ENCODE results near the gene LPO.

Gene LPO

DNA sequence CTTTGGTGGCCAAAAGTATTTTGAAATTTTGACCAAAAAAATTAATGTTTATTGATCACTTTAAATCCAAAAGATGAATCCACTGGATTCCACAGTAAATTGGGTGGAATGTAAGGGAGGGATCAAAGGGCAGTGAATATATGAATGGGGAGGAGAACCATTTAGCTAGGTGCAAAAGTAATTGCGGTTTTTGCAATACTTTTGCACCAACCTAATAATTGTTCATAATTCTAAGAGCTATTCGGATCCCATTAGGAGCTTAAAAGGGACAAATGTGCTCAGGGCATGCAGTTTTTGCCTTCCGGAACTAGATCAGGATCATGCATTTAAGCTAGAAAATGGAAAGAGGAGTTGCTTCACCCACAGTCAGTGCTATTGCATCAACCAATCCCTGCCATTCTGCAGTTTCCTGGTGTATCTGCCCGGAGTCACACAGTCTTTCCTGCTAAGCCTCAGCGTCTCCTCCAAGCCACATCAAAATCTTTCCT lies at the start of gene LPO:
LPO (plus strand) TSS at position 438 of the 488 bp plus-strand sequence. CDS start 4,396 bp downstream, outside the sequence.
- DNase-seq, result no peak

DNA sequence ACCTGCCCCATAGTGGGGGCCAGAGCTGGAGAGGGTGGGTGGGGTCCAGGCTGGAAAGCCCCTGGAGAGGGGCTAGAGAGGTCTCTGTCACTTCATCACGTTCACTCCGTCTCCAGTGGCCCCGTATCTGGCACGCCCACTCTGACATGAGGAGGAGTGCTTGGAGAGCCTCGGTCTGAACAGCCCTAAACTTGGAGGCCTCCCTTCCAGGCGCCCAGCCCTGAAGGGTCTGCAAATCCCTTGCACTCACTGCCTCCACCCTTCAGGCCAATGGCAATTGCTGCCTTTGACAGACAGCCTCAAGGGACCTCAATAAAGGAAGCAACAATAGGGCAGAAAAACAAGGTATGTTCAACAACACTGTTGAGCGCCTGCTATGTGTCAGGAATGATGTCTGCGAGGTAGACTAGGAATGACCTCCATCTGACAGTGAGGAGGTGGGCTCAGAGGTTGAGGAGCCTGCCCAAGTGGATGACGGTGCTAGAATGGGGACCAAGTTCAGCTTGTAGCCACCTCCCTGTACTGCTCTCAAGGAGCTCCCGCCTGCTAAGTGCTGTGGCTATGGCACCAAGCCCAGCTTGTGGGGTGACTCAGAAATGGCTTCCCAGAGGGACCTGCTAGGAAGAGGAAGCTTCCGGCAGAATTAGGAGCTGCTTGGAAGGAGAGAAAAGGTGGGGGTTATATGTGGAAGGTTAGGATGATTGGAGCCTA lies 48.8 kb upstream of the LPO start:
- no peak for DNase-seq

DNA sequence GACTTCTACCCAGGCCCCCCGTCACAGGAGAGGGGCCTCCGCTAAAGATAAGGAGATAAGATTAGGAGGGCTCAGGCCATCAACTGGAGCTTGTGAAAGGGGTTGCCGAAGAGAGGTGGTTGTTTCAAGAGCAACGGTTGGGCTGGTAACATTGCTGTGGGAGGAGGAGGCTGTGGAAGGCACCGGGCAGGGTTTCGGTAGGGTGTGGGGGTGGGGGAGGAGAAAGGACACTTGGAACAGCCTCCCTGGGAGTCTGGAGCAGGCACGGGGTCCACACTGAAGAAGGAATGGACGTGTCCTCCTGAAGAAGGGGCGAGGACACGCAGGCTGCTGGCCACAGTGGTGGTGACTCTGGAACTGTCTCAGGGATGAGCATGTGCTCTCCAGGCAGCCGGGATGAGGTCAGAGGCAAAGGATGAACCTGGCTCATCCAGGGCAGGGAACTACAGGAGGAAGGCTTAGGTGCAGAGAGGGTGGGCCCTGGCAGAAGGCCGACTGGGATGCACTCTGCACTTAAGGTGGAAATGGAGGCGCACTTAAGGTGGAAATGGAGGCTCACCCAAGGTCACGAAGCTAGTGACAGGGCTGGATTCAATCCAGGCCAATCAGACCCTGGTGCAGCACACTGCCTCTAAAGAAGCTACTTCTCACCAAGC lies 47.0 kb upstream of the LPO start:
- DNase-seq, result no peak

DNA sequence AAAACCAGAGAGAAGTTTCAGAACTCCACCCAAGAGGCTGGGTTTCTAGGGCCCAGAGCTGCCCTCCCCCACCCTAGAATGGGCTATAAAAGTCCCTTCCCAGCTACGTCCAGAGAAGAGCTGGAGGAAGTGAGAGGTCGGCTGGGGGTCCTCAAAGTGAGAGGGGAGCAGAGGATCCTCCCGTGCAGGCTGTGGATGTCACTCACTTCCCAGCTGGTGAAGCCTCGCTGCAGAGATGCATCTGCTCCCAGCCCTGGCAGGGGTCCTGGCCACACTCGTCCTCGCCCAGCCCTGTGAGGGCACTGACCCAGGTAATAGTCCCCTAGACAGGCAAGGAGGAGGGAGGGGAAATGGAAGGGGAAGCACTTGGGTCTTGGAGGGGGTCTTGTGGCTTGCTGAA lies 45.8 kb upstream of the LPO start, which contains the start of gene EPX:
EPX (plus strand) TSS at position 115 of the 400 bp plus-strand sequence; CDS start at position 236, 121 bp downstream.
- no peak for DNase-seq

DNA sequence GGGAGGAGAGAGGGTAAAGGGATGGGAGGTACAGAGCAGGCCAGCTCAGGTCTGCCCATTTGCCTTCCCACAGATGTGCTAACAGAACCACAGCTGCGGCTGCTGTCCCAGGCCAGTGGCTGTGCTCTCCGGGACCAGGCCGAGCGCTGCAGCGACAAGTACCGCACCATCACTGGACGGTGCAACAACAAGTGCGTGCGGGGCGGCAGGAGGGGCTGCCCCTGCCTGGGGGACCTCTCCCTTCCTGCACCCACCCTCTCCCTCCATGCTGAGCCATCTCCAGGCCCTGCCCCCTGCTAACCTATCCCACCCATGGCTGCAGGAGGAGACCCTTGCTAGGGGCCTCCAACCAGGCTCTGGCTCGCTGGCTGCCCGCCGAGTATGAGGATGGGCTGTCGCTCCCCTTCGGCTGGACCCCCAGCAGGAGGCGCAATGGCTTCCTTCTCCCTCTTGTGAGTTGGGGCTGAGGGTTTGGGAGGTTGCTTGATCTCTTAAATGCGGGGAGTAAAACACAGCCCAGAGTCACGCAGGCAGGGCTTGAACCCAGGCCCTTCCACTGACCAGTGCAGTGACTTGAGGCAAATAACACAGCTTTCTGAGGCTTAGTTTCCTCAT lies 44.6 kb upstream of the LPO start:
- no peak for DNase-seq

DNA sequence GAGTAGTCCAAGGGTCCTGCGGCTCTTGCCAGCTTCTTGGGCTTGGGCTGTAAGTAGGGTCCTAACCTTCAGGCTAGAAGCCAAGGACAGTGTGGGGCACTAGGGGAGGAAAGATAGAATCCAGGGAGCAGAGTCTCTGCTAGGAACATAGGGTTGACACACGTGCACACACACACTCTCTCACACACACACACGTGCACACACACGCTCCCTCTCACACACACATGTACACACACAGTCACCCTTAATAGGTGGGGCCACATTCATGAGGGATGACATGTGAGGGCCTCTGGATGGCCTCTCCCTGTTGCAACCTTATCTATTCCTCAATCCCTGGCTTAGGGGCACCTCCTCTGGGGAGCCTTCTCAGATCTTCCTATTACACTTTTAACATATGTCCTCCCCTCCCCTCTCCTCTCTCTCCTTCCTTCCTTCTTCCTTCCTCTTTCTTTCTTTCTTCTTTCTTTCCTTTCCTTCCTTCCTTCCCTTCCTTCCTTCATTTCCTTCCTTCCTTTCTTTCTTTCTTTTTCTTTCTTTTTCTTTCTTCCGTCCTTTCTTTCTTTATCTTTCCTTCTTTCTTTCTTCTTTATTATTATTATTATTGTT lies 42.8 kb upstream of the LPO start:
- DNase-seq, result no peak

DNA sequence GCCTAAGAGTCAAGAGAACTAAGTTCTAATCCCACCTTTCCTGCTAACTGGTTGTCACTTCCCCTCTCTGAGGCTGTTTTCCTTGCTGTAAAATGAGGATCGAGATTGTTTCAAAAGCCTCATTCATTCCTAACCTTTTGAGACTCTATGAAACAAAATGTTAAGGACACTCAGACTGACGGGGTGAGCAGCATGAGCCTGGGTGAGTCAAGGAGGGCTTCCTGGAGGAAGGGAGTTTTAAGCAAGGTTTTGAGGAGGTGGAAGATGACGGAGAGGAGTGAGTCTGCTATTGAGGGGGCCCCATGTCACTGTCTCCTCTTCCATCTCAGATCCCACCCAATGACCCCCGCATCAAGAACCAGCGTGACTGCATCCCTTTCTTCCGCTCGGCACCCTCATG lies 41.8 kb upstream of the LPO start:
- no peak for DNase-seq

DNA sequence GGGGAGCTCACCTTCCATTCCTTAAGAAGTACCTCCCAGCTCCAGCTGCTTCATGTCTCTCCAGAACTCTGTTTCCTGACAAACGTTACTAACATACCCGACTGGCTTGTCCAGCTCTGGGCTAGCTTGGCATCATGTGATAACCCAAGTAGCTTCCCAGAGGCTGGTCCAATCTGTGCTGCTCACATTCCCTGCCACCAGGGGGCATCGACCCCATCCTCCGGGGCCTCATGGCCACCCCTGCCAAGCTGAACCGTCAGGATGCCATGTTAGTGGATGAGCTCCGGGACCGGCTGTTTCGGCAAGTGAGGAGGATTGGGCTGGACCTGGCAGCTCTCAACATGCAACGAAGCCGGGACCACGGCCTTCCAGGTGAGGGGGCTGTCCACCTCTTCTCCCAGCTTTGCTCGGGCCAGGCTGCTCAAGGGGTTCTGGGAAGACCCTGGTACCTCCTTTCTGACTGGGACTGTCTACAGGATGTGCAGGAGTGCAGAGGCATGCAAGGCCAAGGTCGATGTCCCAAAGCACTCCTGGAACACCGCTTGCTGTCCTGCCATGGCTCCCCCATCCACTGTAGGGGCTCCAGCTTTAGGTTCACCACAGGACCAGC lies 38.3 kb upstream of the LPO start:
- DNase-seq, result peak; percentile 24

DNA sequence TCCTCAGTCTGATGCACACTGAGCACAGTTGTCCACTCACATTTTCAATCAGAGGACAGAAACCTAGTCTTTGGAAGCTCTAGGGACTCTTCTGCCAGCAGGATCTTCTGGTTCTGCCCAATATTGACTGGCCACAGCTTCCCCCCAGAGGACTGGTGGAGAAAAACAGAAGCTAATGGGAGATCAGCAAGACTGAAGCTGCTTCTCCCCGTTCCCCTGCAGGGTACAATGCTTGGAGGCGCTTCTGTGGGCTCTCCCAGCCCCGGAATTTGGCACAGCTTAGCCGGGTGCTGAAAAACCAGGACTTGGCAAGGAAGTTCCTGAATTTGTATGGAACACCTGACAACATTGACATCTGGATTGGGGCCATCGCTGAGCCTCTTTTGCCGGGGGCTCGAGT lies 35.5 kb upstream of the LPO start:
- DNase-seq, result no peak

DNA sequence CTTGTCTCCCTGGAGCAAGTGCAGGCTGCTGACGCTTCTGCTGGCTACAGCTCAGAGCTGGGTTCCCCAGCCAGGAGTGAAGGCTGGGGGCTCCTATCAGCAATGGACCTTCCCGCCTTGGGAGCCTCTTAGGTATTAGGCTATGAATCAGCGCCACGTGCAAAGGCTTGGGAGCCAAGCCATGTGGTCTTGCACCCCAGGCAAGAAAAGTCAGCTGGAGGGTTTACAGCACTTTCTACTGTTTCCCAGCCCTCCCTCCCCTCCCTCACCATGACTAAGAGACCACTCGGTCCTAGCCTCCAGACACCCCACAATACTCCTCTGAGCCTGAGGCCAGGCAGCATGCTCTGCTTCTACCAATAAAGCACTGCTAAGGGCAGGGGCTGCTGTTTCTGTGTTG lies 33.6 kb upstream of the LPO start:
- no peak for DNase-seq

DNA sequence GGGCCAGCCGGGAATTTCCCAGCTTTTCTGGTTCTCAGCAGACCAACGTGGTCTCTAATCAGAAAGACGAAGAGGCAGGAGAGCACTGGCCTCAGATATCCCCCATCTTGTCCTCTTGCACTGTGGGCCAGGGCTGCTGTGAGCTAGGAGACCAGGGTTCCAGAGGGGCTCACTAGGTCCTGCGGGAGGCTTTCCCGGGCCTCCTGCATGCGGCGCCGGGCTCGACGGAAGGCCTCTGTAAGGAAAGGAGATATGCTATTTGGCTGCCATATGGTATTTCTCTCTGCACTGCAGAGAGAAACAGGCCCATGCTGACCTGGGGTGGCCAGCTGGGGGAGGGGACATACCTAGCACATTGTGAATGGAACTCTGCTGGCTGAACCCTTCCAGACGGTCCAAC lies 32.4 kb upstream of the LPO start:
- DNase-seq, result no peak

DNA sequence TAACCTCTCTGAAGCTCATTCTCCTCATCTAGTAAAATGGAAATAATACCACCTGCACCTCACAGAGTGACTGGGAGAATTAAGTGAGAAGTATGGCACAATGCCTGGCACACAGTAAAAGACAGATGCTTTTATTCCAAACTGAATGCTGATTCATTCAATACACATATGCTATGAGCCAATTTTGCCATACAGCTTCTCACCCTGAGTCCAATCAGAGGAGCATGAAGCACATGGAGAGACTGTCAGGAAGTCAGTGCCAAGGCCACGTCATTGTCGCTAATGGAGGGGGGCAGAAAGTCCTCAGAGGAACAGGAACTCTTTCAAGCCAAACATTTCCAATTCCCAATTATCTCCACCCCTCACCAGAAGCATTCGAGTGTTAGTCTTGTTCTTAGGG lies 30.9 kb upstream of the LPO start:
- no peak for DNase-seq

DNA sequence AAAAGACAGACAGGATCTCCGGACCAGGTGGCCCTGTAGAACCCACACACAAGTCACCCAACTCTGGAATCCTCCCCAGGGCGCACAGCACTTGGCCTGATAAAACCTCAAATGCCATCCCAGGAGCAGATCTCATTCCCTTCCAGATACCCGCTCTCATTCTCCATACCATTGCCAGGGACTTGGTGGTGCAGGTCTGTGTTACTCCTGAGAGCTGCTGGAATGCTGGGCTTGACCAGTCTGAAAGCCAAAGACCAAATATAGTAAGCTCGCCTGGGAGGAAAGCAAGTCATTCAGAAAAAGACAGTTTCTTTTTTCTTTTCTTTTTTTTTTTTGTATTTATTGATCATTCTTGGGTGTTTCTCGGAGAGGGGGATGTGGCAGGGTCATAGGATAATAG lies 30.0 kb upstream of the LPO start:
- DNase-seq, result no peak

DNA sequence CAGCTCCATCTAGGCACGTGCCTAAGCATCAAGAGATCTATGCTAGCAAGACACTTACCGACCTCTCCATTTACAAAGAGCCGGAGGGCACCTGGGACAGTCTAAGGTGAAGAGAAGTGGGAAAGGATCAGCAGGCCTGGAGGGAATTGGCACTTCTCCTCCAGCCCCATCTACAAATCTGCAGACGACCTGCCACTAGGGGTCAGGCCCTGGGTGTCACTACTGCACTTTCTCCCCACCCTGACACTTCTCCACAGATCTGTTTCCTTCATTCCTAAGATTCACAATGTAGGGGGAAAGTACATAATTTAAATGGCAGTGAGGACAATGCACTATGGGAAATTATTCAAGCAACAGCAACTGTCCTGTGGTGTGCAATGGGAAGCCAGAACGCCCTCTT lies 27.5 kb upstream of the LPO start:
- DNase-seq, result no peak

DNA sequence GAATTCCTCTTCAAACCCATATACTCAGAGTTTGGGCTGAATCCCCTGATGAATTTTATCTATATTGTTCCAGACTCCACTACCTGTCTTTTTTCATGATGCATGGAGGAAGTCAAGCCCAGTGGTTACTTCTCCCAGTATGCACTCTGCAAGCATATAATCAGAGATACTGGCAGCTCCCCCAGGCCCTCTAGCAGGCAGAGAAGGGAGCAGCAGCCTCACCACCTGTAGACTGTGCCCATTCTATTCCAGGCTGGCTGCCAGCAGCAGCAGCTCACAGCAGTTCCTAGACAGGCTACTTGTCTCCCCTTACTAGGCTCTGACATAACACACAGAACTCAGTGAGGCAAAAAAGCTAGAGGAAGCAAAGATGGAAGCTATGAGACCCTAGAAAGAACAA lies 22.7 kb upstream of the LPO start:
- no peak for DNase-seq

DNA sequence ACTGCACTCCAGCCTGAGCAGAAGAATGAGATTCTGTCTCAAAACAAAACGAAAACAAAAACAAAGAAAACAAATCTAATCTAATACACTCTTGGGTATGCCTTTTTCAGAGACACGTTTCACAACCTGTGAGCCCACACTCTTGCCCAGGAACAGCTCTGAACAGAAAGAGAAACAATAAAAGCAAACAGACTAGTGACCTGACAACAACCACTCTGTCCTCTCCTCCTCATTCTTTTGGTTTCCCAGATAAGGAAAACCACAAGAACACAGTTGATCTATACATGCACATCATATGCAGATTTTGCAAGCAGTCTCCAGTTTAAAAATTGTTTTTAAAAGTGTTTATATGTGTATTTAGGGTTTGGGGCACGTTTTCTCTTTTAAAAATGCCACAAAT lies 20.6 kb upstream of the LPO start:
- DNase-seq, result no peak

DNA sequence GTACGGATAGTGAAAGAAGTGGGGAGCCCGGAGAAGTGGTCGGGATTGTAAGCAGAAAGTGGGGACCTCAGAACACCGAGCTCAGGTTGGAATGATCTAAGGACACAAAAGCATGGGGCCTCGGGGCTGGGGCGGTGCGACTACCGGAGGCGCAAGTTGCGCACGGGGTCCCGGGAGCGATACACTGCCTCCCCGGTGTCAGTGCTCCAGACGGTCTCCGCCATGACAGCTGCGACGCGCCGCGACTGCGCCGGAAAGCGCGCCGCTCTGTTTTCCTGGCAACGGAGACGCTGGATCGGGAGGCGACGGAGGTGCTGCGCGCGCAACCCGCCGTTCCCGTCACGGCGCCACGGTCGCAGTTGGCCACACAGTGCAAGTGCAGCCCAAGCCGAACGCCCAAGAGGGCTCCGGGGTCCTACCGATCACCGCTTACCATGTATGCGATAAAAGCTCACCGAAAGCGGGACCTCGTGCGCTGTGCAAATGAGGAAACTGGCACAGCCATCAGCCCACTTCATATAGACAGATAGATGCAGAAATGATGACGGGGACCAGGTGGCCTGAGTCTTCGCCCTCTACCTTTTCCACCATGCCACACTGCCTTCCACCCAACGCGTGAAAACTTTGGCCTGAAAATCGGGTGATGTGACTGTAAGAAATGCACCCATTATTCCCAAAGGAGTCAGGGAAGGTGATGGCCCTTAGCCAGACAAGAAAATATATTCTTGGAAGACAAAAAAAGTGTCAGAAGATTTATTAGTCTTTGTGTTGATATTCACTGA lies 19.2 kb upstream of the LPO start, which contains the start of gene MKS1:
MKS1 (minus strand) TSS at position 249 of the 782 bp plus-strand sequence; CDS start at position 224, 25 bp downstream.
- DNase-seq, result peak; percentile 85

DNA sequence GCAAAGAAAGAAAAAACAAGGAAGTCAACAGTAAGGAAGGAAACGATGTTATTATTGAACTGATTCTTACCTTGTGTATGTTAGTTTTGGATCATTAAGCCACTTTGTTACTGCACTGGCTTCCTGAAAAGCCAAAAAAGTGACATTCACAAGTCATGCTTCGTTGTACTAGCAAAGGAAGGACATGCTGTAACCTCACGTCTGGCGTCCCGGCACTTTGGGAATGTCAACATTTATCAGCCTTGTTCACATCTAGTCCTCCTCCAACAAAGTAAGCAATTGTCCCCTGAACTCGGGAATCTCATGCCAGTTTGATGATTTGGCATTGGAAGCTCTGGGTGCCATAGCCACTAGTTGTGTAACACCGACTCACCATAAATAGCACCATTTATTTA lies 18.6 kb upstream of the LPO start:
- no peak for DNase-seq

DNA sequence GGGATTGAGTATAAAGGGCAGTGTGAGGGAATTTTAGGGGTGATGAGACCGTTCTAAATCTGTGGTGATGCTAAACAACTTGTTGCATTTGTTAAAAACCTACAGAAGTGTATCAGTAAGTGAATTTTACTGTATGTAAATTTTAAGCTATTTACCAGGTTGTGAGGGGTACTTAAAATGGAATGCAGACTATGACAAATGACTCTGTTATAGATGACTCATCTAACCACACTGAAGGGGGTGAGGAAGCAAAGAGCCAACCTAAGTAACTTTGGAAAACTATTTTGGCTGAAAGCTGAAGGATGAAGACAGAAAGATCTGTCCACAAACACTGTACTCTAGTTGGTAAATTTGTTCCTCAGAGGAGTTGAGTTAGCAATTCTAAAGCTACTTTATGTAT lies 14.1 kb upstream of the LPO start:
- no peak for DNase-seq

DNA sequence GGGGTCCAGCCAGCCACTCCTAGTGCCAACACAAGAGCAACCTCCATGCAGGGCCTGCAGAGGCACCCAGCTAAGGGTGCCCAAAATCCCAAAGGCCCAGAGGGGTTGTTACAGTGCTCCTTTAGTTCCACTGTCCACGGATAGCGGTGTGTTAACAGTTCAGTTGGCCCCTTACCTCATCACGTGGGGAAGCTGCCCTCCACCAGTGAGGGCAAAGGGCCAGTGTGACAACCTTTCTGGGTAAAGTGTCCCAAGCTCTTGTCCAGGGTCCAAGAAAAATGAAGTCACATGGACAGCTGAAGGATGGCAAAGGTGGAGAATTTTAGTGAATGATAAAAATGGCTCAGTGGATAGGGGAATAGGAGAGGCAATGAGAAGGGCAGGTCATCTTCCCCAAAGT lies 10.7 kb upstream of the LPO start:
- no peak for DNase-seq

DNA sequence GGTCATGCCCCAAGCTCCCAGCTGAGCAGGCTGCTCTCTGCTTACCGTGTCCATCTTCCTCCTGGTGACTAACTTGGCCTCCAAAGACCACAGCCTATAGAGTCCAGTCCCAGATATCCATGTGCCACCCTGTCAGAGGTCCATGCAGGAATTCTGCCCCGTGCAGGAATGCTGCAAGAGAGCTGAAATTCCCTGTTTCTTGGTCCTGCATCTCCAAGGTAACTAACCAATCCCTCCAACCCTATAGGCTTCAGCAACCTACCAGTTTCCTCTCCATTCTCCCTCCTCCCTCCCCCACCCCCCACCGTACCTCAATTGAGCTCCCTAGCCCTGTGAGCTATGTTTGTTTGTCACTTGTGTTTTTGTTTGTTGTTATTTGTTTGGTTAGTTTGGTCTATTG lies 9.7 kb upstream of the LPO start:
- no peak for DNase-seq

DNA sequence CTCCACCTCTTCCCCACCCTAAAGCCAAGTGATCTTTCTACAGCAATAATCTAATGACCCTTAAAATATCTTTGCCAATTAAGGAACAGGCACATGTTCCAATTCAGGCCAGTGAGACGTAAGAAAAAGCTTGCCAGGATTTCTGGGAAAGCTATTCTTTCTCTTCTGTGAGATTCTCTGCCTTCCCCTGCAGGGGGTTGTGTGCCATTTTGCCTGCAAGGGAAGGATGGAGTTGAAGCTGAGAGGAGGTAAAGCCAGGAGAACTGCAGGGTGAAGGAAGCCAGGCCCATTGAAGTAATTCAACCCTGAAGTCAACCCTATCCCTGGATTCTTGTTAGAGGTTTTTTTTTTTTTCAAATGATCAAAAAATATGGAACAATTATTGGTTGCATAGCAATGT lies 9.0 kb upstream of the LPO start:
- DNase-seq, result no peak
